Left hindlimb (tissue), 1 donor: ENCODE measurements around the gene MTHFR.
A peak's percentile ranks its signal among the peaks of the same experiment; 100 is the strongest.

Experiments
- DNase-seq: peaks from one replicate; pipeline ENCODE4 v3.0.0-alpha.2; 2018

Gene MTHFR

GRCh38 chr1:11751087-11751486 is 54.7 kb downstream of the MTHFR start:
- no peak for DNase-seq

- DNase-seq: no peak
Measured at GRCh38 chr1:11749996-11750395, 55.8 kb downstream of the MTHFR start.

GRCh38 chr1:11749203-11749689 is 56.5 kb downstream of the MTHFR start:
- DNase-seq: no peak

- no peak for DNase-seq
Measured at GRCh38 chr1:11748294-11749202, 57.2 kb downstream of the MTHFR start.

GRCh38 chr1:11746795-11747487 is 58.8 kb downstream of the MTHFR start:
- DNase-seq: no peak

- DNase-seq: no peak
Measured at GRCh38 chr1:11746092-11746491, 59.7 kb downstream of the MTHFR start.

- no peak for DNase-seq
Measured at GRCh38 chr1:11744287-11744686, 61.5 kb downstream of the MTHFR start.

GRCh38 chr1:11741919-11742558 is 63.7 kb downstream of the MTHFR start:
- DNase-seq: no peak

- DNase-seq: no peak
Measured at GRCh38 chr1:11741482-11741881, 64.3 kb downstream of the MTHFR start.

GRCh38 chr1:11740258-11741192 is 65.2 kb downstream of the MTHFR start:
- no peak for DNase-seq

- no peak for DNase-seq
Measured at GRCh38 chr1:11738783-11739182, 67.0 kb downstream of the MTHFR start.

- no peak for DNase-seq
Measured at GRCh38 chr1:11738096-11738495, 67.7 kb downstream of the MTHFR start.

- DNase-seq: peak; percentile 51
Measured at GRCh38 chr1:11736746-11737639, 68.8 kb downstream of the MTHFR start.

- DNase-seq: peak; percentile 97
Measured at GRCh38 chr1:11735854-11736745, 69.7 kb downstream of the MTHFR start, which contains the start of gene AGTRAP. AGTRAP (plus strand) TSS chr1:11736136; CDS start chr1:11736209, 73 bp downstream.
